ENCODE results near the gene HOXD10. TPM values are rescaled to one million over a fixed set of nuclear protein-coding genes. Genes with fewer than 3 reads are reported as not detected.

Gene HOXD10
- total RNA-seq, 1 experiment from 2014 or later: 88.6 TPM

GRCh38 chr2:176081837-176082524 is 34.6 kb upstream of the HOXD10 start:
- no TSS peak for BruUV-seq (replicated peaks)
- Histone ChIP-seq H3K9me3 (ENCODE audit: low read depth, low read length, poor library complexity, severe bottlenecking) (no peaks in the 10 kb centered on the region), H3K27me3 (replicated peaks; ENCODE audit: insufficient read depth, low read depth, low read length, poor library complexity) (peaks cover 84% of the 10 kb centered on the region), H3K27ac (ENCODE audit: low read depth, low read length, poor library complexity, severe bottlenecking) (no peak overlapping the region), H3K4me3 (ENCODE audit: low read depth, low read length, poor library complexity, severe bottlenecking) (peak overlapping the region; percentile 36), H3K4me1 (ENCODE audit: insufficient read depth, low read length, poor library complexity, severe bottlenecking) (peaks cover 41% of the 10 kb centered on the region), H3K36me3 (ENCODE audit: insufficient read depth, low read length, poor library complexity, severe bottlenecking) (no peaks in the 10 kb centered on the region)
- intact Hi-C loops (cut with micrococcal nuclease; ENCODE audit: unreplicated experiment): loop anchor here (2.0 to 5.0 kb wide), 3 partner anchors 80 to 970 kb away; partner anchors contain the start of gene LNPK
- ChIA-PET POLR2A (ENCODE audit: low non-redundant PET) (no interaction called here), CTCF (no interaction called here)
- peak; percentile 83 for DNase-seq (ENCODE audit: low spot score)
- TF ChIP-seq EZH2 (IDR thresholded peaks at IDR 0.05; ENCODE audit: borderline replicate concordance, low read depth, low read length, poor library complexity, severe bottlenecking): peak; percentile 82
- TF ChIP-seq CTCF (conservative IDR thresholded peaks at IDR 0.05; ENCODE audit: low read depth, low read length): no peak

- peaks cover 79% of the 10 kb centered on the region for H3K27me3 ChIP-seq (replicated peaks; ENCODE audit: insufficient read depth, low read depth, low read length, poor library complexity)
- ChIA-PET CTCF (no interaction called here), POLR2A (ENCODE audit: low non-redundant PET) (no interaction called here)
- no peaks in the 10 kb centered on the region for H3K9me3 ChIP-seq (ENCODE audit: low read depth, low read length, poor library complexity, severe bottlenecking)
- H3K4me1 ChIP-seq (ENCODE audit: insufficient read depth, low read length, poor library complexity, severe bottlenecking): peaks cover 41% of the 10 kb centered on the region
- peak; percentile 17 for TF ChIP-seq EZH2 (IDR thresholded peaks at IDR 0.05; ENCODE audit: borderline replicate concordance, low read depth, low read length, poor library complexity, severe bottlenecking)
- TF ChIP-seq CTCF (conservative IDR thresholded peaks at IDR 0.05; ENCODE audit: low read depth, low read length): no peak
- BruUV-seq (replicated peaks): no TSS peak
- H3K4me3 ChIP-seq (ENCODE audit: low read depth, low read length, poor library complexity, severe bottlenecking): peak overlapping the region; percentile 36
- no peaks in the 10 kb centered on the region for H3K36me3 ChIP-seq (ENCODE audit: insufficient read depth, low read length, poor library complexity, severe bottlenecking)
- H3K27ac ChIP-seq (ENCODE audit: low read depth, low read length, poor library complexity, severe bottlenecking): no peak overlapping the region
- DNase-seq (ENCODE audit: low spot score): no peak
- intact Hi-C loops (cut with micrococcal nuclease; ENCODE audit: unreplicated experiment): loop anchor here (5.0 kb wide), 2 partner anchors 80 to 970 kb away; partner anchors contain the start of gene LNPK
Observed at GRCh38 chr2:176082525-176082823, 34.1 kb upstream of the HOXD10 start.

- H3K4me3 ChIP-seq (ENCODE audit: low read depth, low read length, poor library complexity, severe bottlenecking): peak overlapping the region; percentile 36
- peaks cover 73% of the 10 kb centered on the region for H3K27me3 ChIP-seq (replicated peaks; ENCODE audit: insufficient read depth, low read depth, low read length, poor library complexity)
- DNase-seq (ENCODE audit: low spot score): peak; percentile 51
- no peaks in the 10 kb centered on the region for H3K9me3 ChIP-seq (ENCODE audit: low read depth, low read length, poor library complexity, severe bottlenecking)
- H3K27ac ChIP-seq (ENCODE audit: low read depth, low read length, poor library complexity, severe bottlenecking): no peak overlapping the region
- intact Hi-C loops (cut with micrococcal nuclease; ENCODE audit: unreplicated experiment): loop anchor here (5.0 kb wide), 2 partner anchors 81 to 971 kb away; partner anchors contain the start of gene LNPK
- BruUV-seq (replicated peaks): no TSS peak
- TF ChIP-seq CTCF (conservative IDR thresholded peaks at IDR 0.05; ENCODE audit: low read depth, low read length): no peak
- TF ChIP-seq EZH2 (IDR thresholded peaks at IDR 0.05; ENCODE audit: borderline replicate concordance, low read depth, low read length, poor library complexity, severe bottlenecking): peak; percentile 28
- POLR2A ChIA-PET (ENCODE audit: low non-redundant PET): no interaction called here
- CTCF ChIA-PET: no interaction called here
- peaks cover 38% of the 10 kb centered on the region for H3K4me1 ChIP-seq (ENCODE audit: insufficient read depth, low read length, poor library complexity, severe bottlenecking)
- H3K36me3 ChIP-seq (ENCODE audit: insufficient read depth, low read length, poor library complexity, severe bottlenecking): no peaks in the 10 kb centered on the region
Observed at GRCh38 chr2:176082824-176083751, 33.5 kb upstream of the HOXD10 start.
